Activated effector memory CD4-positive, alpha-beta T cell treated with anti-CD3 and anti-CD28 coated beads, Interleukin-2, amount 50 U/mL, for 16 hours (primary cell): ENCODE measurements around the gene HECTD3.

Source experiments
- DNase-seq: peaks from one replicate; pipeline ENCODE4 v3.0.0-alpha.2; 2020

HECTD3 gene

DNA sequence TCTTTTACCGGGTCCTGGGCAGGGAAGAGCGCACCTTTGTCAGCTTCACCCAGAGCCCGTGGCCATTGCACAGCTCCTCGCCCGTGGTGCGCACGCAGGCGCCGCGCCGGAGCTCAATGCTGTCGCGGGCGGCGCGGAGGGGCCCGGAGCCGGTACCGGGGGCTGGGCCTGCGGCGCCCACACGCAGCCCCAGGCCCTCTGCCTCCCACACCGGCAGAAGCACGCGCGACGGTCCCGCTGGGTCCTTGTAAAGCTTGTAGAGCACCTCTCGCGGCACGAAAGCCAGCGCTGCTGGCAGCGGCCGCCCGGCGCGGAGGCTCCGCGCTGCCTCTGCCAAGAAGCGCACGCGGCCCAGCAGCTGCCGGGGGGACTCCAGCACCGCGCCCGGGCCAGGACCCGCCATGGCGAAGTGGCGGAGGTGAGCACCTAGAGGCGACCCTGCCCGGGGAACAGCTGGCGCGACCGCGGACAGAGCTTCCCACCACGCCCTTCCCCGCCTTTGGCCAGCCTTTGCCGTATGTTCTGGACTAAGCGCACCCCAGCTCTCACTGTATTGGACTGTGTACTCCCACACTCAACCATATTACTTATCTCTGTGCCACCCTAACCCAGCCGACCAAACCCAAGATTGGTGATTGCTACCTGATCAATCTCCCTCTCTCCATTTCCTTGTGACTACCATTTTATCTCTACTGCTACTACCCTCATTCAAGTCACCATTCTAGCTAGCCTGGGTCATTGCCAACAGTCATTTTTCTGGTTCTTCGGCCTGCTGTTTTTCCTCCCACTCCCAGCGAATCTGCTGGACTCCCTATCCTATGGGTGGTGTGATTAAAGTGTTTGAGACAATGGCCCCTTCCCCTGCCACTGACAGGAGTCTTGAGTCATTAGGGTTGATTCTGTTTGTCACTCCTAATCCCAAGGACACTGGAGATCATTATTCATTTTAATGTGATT lies at the start of gene HECTD3:
HECTD3 (minus strand) TSS at position 470 of the 957 bp plus-strand sequence; CDS start at position 403, 67 bp downstream.
- peak; percentile 91 for DNase-seq

GRCh38 chr1:45059829-45060228 lies 48.7 kb upstream of the HECTD3 start:
- no peak for DNase-seq

- no peak for DNase-seq
These were observed 46.4 kb upstream of the HECTD3 start for GRCh38 chr1:45057542-45057941.

- no peak for DNase-seq
These were observed 40.1 kb upstream of the HECTD3 start for GRCh38 chr1:45051005-45051772.

DNA sequence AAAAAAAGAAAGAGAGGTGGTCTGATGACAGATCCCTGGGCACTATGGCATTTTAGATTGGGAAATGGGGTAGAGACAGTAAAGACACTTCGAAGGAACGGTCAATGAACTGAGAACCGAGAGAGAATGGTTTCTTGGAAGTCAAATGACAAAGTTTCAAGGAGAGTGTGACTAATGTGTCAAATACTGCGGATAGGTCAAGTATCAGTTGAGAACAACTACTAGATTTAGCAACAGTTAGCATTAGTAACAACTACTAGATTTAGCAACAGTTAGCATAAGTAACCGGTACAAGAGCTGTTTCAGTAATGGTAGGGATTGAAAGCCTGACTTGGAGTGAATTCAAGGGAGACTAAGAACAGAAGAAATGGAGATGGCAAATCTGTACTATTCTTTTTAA lies 35.9 kb upstream of the HECTD3 start:
- DNase-seq, result no peak

- no peak for DNase-seq
These were observed 33.8 kb upstream of the HECTD3 start for GRCh38 chr1:45044916-45045315.

DNA sequence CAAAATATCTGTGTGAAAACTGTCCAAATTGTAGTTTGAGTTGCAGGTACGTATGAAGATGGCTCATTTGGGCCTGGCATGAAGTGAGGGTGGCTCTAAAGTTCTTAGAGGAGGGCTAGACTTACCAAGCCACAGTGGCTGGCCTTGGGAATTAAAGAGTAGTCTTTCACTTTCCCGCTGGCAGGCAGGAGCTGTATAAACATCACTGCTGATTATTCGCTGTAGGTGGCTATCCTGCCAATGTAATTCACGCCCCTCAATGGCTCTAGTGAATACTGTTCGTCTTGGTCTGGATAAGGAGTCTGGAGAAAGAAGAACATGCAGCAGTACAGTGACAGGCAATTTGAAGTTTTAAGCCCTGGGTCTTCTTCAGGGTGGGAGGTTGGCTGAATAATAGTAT lies 32.0 kb upstream of the HECTD3 start:
- no peak for DNase-seq

GRCh38 chr1:45040297-45040696 lies 29.2 kb upstream of the HECTD3 start:
- no peak for DNase-seq

DNA sequence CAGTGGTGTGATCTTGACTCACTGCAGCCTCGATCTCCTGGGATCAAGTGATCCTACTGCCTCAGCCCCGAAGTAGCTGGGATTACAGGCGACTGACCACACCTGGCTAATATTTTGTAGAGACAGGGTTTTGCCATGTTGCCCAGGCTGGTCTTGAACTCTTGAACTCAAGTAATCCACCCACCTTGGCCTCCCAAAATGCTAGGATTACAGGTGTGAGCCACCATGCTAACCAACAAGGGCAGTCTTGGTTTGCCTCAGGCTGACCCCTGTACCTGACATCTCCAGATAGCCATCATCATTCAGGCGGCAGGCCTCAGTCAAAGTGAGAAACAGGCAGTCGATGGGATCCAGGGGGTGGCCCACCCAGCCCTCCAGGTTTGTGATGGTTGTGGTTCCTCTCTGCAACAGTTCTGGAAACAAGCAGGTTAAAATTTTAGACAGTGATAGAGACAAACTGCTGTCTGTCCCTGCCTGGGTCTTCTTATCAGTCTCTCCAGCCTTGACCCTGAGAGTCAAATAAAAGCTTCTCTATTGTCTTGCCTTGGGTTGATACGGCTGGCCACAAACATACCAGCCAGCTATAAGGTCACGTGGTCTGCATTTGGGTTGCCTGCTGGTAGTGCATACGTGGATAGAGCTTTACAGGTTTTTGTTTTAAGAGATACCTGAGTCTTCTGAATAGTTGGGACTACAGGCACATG lies 27.7 kb upstream of the HECTD3 start:
- DNase-seq, result no peak

DNA sequence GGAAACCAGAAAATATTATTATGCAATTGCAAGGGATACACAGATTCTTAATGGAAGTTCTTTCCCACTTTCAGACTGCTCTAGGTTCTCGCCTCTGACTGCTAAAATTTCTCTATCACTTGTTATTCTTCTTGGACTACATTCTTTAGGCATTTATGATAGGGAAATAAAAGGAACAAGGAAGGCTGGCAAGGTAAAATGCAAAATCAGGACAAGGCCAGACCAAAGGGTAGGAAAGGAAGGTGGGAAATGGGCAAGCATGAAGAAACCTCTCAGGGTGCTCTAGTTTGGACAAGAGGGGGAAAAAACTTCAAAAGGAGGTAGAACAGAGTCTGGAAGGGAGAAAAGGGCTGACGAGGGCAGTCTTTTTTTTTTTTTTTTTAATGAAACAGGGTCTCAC lies 27.1 kb upstream of the HECTD3 start:
- no peak for DNase-seq

DNA sequence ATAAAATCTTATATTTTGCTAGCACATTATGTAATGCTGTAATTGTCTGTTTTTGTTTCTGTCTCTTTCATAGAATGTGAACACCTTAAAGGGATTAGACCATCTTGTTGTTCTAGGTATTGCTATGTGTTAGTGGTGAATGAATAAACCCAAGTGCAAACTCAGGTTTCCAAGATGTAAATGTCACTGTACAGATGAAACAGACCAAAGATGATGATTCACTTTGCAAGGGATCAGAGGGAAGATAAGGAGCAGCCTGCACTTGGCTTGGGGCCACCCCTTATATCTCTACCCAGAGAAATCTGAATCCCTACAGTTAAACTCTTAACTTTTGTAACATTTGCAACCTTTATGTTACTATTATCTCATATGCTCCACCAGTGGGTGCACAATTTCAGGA lies 26.3 kb upstream of the HECTD3 start:
- DNase-seq, result no peak

DNA sequence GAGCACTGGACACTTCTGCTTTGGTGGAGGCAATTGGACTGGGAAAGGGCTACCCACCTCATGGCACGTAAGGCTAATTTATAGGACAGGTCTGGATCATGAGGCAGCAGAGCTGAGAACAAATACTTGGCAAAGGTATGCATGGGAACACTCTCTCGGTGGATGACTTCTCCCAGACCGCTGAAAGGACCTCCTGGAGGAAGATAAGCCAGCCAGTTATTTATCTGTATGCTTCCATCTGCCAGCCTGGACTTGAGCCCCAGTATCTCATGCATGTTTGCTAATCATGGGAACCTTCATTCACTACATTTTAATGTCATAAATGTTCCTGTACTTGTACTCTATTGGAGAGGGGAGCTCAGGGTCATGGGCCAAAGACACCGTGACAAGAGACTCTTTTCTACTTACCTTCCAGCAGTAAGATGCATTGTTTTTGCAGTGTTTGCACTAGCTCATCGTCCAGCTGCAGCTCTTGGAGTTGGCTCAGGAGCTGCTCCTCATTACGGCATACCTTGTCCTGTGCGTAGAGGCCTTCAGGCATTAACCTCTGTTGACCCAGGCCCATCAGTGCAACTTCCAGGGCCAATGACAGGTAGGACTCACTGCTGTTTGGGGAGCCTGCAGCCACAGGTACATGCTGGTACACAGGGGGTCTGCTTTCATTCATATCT lies 24.6 kb upstream of the HECTD3 start:
- no peak for DNase-seq

DNA sequence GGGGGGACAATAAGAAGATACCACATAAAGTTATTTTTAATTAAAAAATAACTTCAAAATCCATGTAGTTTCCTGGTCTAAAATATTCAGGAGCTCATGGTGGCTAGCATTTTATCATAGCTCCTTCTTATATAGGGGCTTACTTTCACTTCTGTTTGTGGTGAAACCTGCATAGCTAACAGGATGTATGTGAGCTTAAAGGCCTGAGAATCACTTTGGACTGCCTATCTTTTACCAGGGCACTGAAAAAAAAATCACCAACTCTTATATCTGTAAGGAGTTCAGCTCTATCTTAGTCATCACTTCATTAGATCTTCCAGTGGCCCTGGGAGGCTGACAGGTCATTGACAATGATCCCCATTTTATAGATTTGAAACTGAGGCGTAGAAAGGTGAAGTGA lies 22.2 kb upstream of the HECTD3 start:
- no peak for DNase-seq

GRCh38 chr1:45032837-45033236 lies 21.7 kb upstream of the HECTD3 start:
- DNase-seq, result no peak

- no peak for DNase-seq
These were observed 15.3 kb upstream of the HECTD3 start for GRCh38 chr1:45026446-45026845.

- DNase-seq, result no peak
These were observed 12.5 kb upstream of the HECTD3 start for GRCh38 chr1:45023663-45024062.

- DNase-seq, result peak; percentile 84
These were observed 7.6 kb upstream of the HECTD3 start for GRCh38 chr1:45018599-45019230.

GRCh38 chr1:45016767-45017166 lies 5.6 kb upstream of the HECTD3 start:
- DNase-seq, result no peak

DNA sequence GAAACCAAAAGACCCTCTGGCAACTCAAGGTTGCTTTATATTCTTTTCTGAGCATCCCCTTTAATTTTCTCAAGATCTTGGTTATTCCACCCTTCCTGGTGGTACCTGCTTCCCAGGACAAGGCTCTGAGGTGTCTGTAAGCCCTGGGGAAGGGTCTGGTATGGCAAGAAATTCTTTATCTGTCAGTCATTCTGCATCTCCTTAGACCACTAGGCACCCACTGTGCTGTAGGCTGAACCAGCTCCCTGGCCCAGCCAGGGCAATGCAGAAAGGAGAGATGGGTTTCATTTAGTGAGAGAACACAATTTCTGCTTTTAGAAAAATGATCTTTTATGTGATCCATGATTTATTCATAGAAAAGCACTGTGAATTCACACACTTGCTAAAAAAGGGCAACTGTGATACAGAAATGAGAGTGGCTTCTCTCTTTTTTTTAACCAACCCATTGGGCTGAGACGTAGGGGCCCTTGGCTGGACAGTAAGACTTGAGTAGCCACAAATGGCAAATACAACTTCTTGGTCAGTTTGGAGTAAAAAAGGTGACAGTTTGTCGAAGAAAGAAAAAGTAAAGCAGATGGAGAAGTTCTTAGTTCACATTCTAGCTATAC lies 5.1 kb upstream of the HECTD3 start:
- no peak for DNase-seq

DNA sequence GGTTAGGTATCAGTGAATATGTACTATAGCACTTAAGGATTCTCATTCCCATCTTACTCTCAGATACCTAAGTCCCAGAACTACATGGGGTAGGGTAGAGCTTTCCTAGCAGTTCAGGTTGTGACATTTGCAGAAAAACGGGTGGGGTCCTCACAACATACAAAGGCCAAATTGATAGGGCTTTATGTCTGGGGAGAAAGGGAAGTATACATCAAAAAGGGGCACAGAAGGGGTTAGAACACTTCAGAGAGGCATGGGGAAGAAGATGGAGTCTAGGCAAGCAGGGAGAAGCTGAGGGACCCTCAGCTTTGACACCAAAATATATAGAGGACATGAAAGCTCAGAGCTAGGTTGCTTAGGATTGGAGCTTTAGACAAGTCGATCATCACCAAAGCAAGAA lies 4.6 kb upstream of the HECTD3 start:
- no peak for DNase-seq

GRCh38 chr1:45014321-45015028 lies 3.4 kb upstream of the HECTD3 start:
- peak; percentile 90 for DNase-seq
